ENCODE data around the gene MAP3K4.

The MAP3K4 gene

DNA sequence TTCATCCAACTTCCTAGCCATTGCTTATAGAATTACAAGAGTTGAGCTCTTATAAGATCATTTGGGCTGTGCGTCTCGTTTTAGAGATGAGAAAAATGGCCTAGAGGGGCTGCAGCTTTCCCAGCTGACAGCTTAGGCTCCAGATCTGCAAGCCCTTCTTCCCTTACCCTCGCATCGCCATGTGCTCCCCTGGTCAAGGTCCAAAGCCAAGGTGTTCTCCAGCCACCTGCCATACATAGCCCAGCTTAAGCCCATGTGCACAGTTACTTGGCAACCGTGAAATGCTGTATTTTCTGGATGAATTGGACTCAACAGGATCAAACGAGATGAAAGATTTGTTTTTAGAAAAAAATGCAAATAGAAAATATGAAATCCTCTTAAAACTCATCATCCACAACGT is 7.9 kb downstream of the MAP3K4 start:
- TF ChIP-seq, protein P1, sequence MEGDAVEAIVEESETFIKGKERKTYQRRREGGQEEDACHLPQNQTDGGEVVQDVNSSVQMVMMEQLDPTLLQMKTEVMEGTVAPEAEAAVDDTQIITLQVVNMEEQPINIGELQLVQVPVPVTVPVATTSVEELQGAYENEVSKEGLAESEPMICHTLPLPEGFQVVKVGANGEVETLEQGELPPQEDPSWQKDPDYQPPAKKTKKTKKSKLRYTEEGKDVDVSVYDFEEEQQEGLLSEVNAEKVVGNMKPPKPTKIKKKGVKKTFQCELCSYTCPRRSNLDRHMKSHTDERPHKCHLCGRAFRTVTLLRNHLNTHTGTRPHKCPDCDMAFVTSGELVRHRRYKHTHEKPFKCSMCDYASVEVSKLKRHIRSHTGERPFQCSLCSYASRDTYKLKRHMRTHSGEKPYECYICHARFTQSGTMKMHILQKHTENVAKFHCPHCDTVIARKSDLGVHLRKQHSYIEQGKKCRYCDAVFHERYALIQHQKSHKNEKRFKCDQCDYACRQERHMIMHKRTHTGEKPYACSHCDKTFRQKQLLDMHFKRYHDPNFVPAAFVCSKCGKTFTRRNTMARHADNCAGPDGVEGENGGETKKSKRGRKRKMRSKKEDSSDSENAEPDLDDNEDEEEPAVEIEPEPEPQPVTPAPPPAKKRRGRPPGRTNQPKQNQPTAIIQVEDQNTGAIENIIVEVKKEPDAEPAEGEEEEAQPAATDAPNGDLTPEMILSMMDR (IDR thresholded peaks at IDR 0.05; ENCODE audit: low read depth, low read length, missing control alignments): no peak
- DNase-seq (ENCODE audit: low read depth): no peak
- H3K4me3 ChIP-seq (ENCODE audit: low read depth, low read length): no peak overlapping the region
- in situ Hi-C loops (cut with HindIII; ENCODE audit: low sequenced_read_pairs): loop anchor here (10.0 kb wide), 1 partner anchor 45 kb away; no protein-coding TSS in a partner anchor

DNA sequence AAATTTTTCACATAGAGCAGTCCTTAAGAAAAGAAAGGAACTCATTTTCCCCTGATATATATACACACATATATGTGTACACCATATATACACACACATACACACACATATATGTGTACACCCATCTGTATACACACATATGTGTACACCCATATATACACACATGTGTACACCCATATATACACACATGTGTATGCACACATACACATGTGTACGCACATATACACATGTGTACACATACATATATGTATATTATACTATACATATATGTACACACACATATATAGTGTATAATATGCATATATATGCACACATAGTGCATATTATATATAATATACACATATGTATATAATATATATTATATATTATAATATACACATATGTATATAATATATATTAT is 9.1 kb downstream of the MAP3K4 start:
- no peak overlapping the region for H3K4me3 ChIP-seq (ENCODE audit: low read depth, low read length)
- TF ChIP-seq, protein P1 (IDR thresholded peaks at IDR 0.05; ENCODE audit: low read depth, low read length, missing control alignments): no peak
- DNase-seq (ENCODE audit: low read depth): no peak
- in situ Hi-C loops (cut with HindIII; ENCODE audit: low sequenced_read_pairs): no loop called here

DNA sequence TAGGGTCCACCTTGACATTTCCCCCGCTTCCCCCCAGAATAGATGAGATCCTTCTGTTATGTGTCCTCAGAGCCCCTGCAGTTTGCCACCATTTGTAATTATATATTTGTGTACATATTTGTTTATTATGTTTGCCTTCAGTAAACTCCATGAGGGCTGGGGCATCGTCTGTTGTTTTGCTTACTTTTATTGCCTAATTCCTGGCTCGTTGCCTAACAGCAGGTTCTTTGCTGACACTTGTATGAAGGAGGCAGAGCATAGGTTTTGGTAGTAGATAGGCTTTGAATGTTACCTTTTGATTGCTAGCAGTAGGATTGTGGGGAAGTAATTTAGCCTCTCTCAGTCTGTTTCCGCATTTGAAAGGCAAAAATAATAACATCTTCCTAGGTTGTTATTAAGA is 9.9 kb downstream of the MAP3K4 start:
- TF ChIP-seq, protein P1 (IDR thresholded peaks at IDR 0.05; ENCODE audit: low read depth, low read length, missing control alignments): no peak
- DNase-seq (ENCODE audit: low read depth): no peak
- no peak overlapping the region for H3K4me3 ChIP-seq (ENCODE audit: low read depth, low read length)
- in situ Hi-C loops (cut with HindIII; ENCODE audit: low sequenced_read_pairs): no loop called here

DNA sequence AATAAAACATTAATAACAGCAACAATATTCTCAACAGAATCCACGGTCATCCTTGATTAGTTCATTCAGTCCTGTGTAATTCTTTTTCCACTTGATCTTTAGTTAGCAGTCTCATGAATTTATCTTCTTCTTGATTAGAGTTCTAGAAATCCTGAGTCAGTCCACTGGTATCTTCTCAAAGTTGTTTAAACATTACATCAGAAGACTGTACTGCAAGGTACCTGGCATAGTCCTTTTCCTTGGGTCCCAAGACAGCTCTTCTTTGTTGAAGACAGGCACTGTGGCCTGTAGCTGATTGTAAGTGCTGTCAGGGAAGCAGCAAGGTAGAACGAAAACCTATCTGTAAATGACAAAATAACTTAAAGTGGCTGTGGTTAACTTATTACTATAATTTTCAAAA is 11.8 kb downstream of the MAP3K4 start:
- in situ Hi-C loops (cut with HindIII; ENCODE audit: low sequenced_read_pairs): no loop called here
- no peak for DNase-seq (ENCODE audit: low read depth)
- no peak overlapping the region for H3K4me3 ChIP-seq (ENCODE audit: low read depth, low read length)
- TF ChIP-seq, protein P1 (IDR thresholded peaks at IDR 0.05; ENCODE audit: low read depth, low read length, missing control alignments): no peak

DNA sequence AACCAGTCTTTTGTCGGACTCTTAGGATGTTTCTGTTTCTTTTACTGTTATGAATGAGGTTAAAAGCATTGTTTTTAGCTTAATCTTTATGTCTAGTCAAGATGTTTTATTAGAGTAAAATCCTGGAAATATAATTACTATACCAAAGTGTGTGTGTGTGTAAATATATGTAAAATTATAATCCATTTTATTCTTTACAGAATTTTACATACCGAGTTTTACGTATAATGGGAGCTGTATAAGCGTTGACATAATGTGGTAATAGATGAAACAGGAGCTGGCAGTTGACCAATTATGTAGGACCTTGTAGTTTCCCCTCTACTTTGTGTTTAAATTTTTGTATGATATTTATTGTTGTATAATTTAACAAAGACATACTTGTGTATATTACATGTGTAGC is 16.7 kb downstream of the MAP3K4 start:
- no peak for DNase-seq (ENCODE audit: low read depth)
- TF ChIP-seq, protein P1 (IDR thresholded peaks at IDR 0.05; ENCODE audit: low read depth, low read length, missing control alignments): no peak
- H3K4me3 ChIP-seq (ENCODE audit: low read depth, low read length): no peak overlapping the region
- in situ Hi-C loops (cut with HindIII; ENCODE audit: low sequenced_read_pairs): no loop called here

DNA sequence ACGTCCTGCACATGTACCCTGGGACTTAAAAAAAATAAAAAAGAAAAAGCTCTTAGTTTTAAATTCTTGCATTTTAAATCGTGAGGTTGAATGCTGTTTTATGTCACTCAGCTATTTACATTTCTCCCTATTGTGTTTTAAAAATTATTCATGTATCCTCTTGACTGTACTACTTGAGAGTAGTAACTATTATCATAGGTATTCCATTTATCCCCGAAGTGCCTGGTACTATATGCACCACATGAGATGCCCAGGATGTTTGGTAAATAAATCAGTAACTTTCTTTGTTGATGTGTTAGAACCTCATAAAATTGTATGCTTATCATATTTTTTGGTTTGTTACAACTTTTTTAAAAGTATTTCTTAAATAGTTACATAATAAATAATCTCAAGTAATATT is 18.4 kb downstream of the MAP3K4 start:
- no peak overlapping the region for H3K4me3 ChIP-seq (ENCODE audit: low read depth, low read length)
- no peak for DNase-seq (ENCODE audit: low read depth)
- TF ChIP-seq, protein P1 (IDR thresholded peaks at IDR 0.05; ENCODE audit: low read depth, low read length, missing control alignments): no peak
- in situ Hi-C loops (cut with HindIII; ENCODE audit: low sequenced_read_pairs): no loop called here

DNA sequence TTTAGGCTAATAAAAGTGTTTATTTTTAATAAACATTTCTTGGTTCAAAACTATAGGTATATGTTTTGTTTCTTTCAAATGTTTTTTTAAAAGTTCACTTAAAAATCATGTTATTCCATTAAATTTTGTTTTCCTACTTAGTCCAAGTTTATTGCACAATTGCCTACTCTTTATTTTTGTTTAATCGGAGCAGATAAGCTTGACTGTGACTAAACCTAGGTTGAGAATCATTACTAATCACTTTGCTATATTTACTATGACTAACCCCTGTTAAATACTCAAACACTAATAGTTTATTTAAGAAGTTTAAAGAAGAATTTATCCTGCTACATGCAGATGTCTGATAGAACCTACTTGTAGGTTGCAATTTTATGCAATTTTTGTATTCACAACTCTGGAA is 18.8 kb downstream of the MAP3K4 start:
- peak; percentile 29 for DNase-seq (ENCODE audit: low read depth)
- H3K4me3 ChIP-seq (ENCODE audit: low read depth, low read length): no peak overlapping the region
- in situ Hi-C loops (cut with HindIII; ENCODE audit: low sequenced_read_pairs): no loop called here
- TF ChIP-seq, protein P1 (IDR thresholded peaks at IDR 0.05; ENCODE audit: low read depth, low read length, missing control alignments): no peak

Data from astrocyte of the cerebellum (primary cell).